ENCODE data around the gene RERE.
"Not testable (repeated sequence)": the region's sequence is repeated elsewhere in the genome, so short reads cannot be mapped to it uniquely, and the experiment has no call there.

The RERE gene

GRCh38 chr1:8712413-8713231 lies 104.8 kb downstream of the RERE start:
- peak; percentile 7 to 29 for DNase-seq

DNA sequence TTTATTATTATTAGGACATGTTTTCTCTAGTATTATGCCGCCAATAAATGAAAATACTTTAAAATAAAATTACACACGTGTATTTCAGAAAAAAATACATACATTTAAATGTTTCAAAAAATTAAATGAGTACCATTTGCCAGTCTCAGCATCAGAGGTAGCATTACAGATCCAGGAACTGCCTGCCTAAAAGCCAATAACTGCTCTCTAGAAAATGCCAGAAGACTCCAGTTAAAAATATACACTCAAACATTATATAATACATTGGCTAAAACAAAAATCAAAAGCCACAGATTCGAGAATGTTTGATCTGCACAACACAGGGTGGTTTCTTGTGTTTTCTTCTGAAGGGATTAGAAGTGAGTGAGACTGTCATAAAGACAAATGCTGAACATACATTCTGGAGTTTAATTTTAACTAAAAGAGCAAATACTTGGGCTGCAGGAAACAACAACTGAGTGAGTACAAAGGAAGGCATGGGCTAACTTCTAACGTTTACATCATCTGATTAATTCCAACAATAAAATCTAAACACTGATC lies 105.5 kb downstream of the RERE start:
- no peak for DNase-seq

DNA sequence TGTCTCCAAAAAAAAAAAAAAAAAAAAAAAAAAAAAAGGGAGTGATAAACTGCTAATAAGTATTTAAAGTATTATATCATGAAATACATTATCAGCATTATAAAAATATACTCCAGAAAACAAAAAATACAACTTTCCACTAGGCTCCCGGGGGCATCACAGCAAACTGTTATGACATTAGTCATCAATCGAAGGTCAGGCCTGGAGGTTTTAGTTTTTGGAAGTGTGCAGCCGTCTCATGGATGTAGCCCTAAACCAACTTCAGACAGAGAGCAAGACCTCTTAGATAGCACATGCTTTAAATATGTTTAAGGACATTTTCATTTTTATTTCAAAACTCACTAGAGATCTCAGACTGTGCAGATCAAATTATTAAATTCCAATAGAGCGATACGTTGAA lies 106.3 kb downstream of the RERE start:
- no peak for DNase-seq

GRCh38 chr1:8708259-8708658 lies 109.2 kb downstream of the RERE start:
- DNase-seq, result no peak

DNA sequence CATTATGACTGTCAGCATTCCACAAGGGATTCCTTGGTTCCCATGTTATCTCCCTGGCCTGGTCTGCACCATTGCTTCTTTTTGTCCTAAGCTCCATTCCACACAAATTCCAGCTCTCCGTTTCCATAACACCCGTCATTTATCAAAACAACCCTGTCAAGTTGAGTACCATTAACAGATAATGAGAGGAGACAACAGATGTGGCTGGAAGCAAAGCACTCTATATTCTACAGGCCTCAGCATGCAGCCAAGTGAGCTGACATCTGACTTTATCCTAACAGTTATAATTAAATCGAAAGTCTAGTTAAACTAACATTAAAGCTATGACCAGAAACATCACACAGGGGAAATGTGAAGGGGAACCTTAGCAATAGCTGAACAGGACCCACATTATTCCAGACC lies 110.4 kb downstream of the RERE start:
- no peak for DNase-seq

DNA sequence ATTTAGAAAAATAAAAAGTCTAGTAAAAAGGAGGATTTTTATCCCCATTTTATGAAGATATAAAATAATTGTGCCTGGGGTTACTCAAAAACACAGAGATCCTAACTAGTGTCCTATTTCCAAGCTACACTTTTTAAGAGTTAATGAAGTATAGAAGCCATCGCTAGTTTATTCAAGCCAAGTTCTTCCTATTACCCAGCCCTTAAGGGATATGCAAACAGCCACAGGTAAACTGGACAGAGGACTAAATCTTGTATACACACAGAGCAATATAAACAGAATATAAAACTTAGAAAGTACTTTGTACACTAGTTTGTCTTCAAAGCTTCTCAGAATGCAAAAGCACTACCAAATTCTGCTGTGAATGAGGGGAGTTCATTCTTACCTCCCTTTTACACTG lies 111.1 kb downstream of the RERE start:
- no peak for DNase-seq

DNA sequence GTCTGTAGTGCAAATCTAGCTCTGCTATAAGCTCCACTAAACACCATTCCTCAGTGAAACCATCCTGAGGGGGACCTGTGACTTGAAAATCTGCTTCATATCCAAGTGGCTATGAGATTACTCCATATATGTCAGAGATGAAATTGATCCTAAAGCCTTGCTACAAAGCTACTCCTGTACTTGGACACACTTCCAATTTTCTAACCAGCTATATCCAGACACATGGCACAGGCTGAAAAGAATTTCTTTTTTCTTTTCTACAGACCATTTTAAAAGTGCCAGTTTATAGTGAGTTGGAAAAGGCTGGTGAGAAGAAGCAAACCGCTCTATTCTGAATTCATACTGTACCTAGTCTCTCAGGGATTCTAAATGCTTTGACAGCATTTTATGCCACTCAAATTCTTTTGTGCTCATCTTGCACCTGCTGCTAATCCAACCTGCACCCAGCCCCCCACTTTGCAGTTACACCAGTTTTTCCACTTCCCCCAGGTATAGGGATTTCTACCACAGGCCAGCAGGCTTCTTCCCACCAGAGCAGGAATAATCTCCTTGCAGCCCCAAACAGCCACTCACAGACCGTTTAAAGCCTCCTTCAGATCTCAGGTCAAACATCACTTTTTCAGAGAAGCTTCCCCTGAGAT lies 112.5 kb downstream of the RERE start:
- DNase-seq, result no peak

- peak; percentile 54 to 77 for DNase-seq
Observed at GRCh38 chr1:8702850-8703810, 114.3 kb downstream of the RERE start.

DNA sequence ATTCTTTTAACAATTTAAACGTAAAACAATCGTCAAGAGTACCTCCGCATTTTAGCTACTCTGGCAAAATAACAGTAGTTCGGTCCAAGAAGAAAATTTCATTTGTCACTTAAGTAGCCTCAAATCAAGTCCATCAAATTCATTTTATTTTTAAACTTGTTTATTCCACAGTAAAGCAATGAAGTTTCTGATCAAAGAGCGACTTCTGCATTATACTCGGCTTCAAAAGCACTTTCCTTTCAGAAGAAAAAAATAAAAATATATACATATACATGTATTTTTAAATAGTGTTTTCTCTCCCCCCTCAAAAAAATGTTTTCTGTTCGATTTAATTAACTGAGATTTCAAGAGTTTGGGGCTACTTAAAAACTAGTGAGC lies 115.0 kb downstream of the RERE start:
- DNase-seq, result no peak

GRCh38 chr1:8701794-8702471 lies 115.5 kb downstream of the RERE start:
- no peak for DNase-seq

- DNase-seq, result no peak
Observed at GRCh38 chr1:8699679-8700078, 117.8 kb downstream of the RERE start.

DNA sequence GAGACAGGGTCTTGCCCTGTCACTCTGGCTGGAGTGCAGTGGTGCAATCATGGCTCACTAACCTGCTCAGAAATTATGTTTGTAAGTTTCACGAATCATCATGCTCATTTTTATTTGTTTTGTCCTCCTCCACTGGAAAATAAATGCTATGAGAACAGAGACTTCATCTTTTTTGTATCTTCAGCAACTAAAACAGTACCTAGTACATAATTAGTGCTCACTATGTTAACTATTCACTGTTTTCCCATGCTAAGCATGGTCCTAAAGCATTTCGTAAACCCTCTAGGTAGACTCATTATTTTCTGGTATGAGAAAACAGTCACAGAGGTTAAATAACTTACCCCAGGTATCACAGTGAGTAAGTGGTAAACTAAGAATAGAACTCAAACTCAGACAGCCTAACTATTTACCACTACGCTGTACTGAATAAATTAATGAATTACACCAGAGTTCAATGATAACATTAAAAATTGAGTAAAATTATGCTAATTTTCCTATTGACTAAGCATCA lies 118.4 kb downstream of the RERE start:
- no peak for DNase-seq

DNA sequence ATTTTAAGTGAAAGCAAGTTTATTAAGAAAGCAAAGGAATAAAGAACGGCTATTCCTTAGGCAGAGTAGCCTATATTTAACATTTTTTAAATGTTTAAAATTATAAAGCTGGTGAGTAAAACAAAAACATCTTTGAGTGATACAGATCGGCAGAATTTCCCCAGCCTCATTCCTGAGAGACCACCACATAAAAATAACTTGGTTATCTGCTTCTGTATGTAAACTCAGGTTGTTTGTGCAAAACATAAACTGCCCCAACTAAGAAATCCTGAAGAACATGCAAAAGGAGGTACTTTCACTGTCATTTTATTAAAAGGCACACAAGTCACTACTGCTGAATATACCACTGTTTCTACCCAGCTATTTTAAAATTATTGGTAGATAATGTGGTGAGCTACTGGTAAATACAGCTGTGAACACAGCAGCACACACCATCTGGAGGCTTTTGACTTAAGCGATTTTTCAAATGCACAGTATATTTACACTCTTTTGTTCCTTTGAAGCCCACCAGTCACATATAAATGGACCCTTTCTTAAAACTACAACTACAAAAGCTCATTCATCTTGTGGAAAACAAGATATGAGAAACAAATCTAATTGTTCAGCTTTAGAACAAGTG lies 119.3 kb downstream of the RERE start:
- DNase-seq, result no peak

DNA sequence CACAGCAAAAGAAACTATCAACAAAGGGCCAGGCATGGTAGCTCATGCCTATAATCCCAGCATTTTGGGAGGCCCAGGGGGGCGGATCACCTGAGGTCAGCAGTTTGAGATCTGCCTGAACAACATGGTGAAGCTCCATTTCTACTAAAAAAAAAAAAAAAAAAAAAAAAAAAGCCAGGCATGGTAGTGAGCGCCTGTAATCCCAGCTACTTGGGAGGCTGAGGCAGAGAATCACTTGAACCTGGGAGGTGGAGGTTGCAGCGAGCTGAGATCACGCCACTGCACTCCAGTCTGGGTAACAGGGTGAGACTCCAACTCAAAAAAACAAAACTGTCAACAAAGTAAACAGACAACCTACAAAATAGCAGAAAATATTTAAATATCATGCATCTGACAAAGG lies 122.0 kb downstream of the RERE start:
- DNase-seq, result not testable (repeated sequence)

GRCh38 chr1:8693107-8693506 lies 124.3 kb downstream of the RERE start:
- no peak for DNase-seq

GRCh38 chr1:8691662-8692061 lies 125.8 kb downstream of the RERE start:
- no peak for DNase-seq

DNA sequence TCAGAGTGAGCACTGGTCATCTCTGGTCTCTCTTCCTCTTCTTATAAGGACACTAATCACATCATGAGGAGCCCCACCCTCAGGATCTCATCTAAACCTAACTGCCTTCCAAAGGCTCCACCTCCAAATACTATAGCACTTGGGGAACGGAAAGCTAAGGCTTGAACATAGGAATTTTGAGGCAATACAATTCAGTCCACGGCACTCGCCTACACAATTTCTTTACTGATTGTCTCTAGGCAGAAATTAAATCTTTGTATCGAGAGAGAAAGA lies 127.3 kb downstream of the RERE start:
- DNase-seq, result no peak

DNA sequence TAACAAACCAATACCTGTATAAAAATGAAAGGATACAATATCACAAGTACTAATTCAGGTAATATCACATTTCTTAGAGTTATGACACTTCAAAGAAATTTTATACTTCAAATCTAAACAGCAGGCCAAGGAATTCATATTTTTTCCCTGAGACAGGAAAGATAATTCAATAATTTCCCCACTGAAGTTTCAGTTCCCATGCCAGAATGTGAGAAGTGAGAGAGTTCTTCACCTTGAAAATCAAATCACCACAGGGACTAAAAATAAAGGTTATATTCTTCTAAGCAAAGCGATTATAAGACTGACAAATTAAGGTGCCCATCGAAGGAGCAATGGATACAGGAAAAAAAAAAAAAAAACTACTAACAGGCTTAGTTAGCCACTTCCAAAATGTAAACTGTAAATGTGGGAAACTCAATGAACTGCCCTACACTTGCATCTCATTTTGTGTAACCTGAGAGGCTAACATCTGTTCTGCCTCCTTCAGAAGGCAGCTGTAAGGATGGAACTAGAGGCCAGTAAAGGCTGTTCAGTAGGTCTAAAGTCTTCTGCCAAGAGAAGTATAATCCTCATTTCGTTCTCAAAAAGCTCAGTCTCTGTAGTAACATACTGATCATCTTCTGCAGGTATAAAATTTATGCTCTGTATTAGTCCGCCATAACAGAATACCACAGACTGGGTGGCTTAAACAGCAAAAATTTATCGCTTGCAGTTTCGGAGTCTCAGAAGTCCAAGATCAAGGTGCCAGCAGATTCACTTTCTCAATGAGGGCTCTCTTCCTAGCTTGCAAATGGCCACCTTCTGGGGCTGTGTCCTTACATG lies 127.8 kb downstream of the RERE start:
- no peak for DNase-seq

- DNase-seq, result no peak
Observed at GRCh38 chr1:8687538-8687937, 129.9 kb downstream of the RERE start.

DNA sequence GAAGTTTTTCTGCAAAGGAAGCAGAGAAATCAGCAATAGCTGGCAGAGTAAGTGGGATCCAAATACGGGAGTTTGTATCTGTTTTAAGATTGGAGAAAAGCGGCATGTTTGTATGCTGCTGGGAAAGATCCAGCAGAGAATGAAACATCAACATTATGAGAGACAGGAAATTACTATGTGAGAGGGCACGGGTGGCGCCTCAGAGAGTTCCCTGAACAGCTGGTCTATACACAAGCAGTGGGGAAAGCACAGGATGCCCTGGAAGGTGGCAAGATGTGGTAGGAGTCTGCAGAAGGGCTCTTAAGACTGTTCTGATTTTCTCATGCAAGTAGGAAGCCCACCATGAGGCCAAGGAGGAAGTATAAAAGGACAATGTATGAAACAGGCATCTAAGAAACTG lies 130.4 kb downstream of the RERE start:
- no peak for DNase-seq

DNA sequence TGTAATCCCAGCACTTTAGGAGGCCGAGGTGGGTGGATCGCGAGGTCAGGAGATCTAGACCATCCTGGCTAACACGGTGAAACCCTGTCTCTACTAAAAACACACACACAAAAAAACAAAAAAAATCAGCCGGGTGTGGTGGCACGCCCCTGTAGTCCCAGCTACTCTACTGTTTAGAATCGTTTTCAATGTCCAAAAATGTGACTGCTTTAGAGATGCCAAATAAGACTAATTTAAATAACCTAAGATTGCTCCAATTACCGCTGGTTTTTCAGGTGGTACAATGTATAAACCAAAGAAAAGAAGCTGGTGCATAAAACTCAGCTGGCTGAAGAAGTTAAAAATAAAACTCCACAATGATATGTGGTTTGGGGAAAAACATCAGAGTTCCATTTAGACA lies 132.0 kb downstream of the RERE start:
- no peak for DNase-seq
